HUES6 (cell line): ENCODE data around the gene HEYL.

Experiments
- H3K27ac ChIP-seq: 2 replicates; pipeline ENCODE4 v1.7.0; 2013; ENCODE audit warnings: low read depth, mild to moderate bottlenecking, low read length, inconsistent platforms
- H3K27me3 ChIP-seq: 2 replicates; pipeline ENCODE4 v1.6.1; 2013; ENCODE audit warnings: low read length; ENCODE audit not compliant: control insufficient read depth, insufficient read depth
- H3K36me3 ChIP-seq: 2 replicates; pipeline ENCODE4 v1.6.1; 2013; ENCODE audit warnings: low read length; ENCODE audit not compliant: control insufficient read depth, insufficient read depth
- H3K4me1 ChIP-seq: 2 replicates; pipeline ENCODE4 v1.6.1; 2013; ENCODE audit warnings: low read length; ENCODE audit not compliant: control insufficient read depth, insufficient read depth
- H3K4me3 ChIP-seq: 2 replicates; pipeline ENCODE4 v1.5.1; 2013; ENCODE audit warnings: low read depth, low read length
- H3K9ac ChIP-seq: one replicate; pipeline ENCODE4 v1.6.1; 2013; ENCODE audit warnings: mild to moderate bottlenecking, low read length
- H3K9me3 ChIP-seq: 2 replicates; pipeline ENCODE4 v1.6.1; 2013; ENCODE audit warnings: low read depth, low read length; ENCODE audit not compliant: control insufficient read depth, insufficient read depth

The HEYL gene

GRCh38 chr1:39638965-39639304, 508 bp downstream of the HEYL start:
- H3K36me3 ChIP-seq, result no peaks in the 10 kb centered on the region
- H3K4me1 ChIP-seq, result no peaks in the 10 kb centered on the region
- no peaks in the 10 kb centered on the region for H3K9me3 ChIP-seq
- H3K9ac ChIP-seq, result no peak overlapping the region
- H3K4me3 ChIP-seq, result peak overlapping the region; percentile 72
- H3K27ac ChIP-seq, result no peak overlapping the region
- peaks cover 93% of the 10 kb centered on the region for H3K27me3 ChIP-seq

DNA sequence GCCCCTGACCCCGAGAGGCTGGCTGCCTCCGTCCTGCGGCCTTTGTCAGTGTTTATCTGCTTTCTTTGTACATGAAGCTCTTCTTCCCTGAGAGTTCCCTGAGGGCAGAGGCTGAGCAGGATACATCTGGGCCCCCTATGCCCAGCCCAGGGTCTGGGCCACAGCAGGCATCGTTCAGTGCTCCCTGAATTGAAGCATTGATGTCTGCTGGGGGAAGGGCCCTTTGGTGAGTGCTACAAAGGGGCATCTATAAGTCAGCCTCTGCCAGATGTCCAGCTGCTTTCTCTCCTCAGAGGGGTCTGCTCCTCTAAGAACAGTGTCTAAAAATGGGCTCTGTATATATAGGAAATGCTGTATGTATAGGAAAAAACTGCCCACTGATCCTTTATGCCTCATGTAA, 2.1 kb downstream of the HEYL start:
- no peak overlapping the region for H3K9ac ChIP-seq
- H3K4me1 ChIP-seq, result peaks cover 6% of the 10 kb centered on the region
- H3K4me3 ChIP-seq, result no peak overlapping the region
- H3K36me3 ChIP-seq, result no peaks in the 10 kb centered on the region
- no peaks in the 10 kb centered on the region for H3K9me3 ChIP-seq
- peaks cover 92% of the 10 kb centered on the region for H3K27me3 ChIP-seq
- H3K27ac ChIP-seq, result no peak overlapping the region

- no peaks in the 10 kb centered on the region for H3K36me3 ChIP-seq
- no peak overlapping the region for H3K27ac ChIP-seq
- H3K4me1 ChIP-seq, result peaks cover 6% of the 10 kb centered on the region
- peaks cover 96% of the 10 kb centered on the region for H3K27me3 ChIP-seq
- no peak overlapping the region for H3K9ac ChIP-seq
- no peak overlapping the region for H3K4me3 ChIP-seq
- H3K9me3 ChIP-seq, result no peaks in the 10 kb centered on the region
Measured at GRCh38 chr1:39635871-39636210, 3.6 kb downstream of the HEYL start.

- Histone ChIP-seq H3K36me3 (no peaks in the 10 kb centered on the region), H3K27me3 (peaks cover 96% of the 10 kb centered on the region), H3K27ac (no peak overlapping the region)
Measured at GRCh38 chr1:39635205-39635870, 4.1 kb downstream of the HEYL start.

GRCh38 chr1:39633422-39633821, 6.0 kb downstream of the HEYL start:
- Histone ChIP-seq H3K27me3 (peaks cover 94% of the 10 kb centered on the region), H3K4me1 (peaks cover 6% of the 10 kb centered on the region), H3K9me3 (no peaks in the 10 kb centered on the region), H3K4me3 (peak overlapping the region; percentile 37), H3K36me3 (no peaks in the 10 kb centered on the region), H3K27ac (no peak overlapping the region), H3K9ac (no peak overlapping the region)

More at GRCh38 chr1:39635205-39635870, 4.1 kb downstream of the HEYL start:
- H3K9ac ChIP-seq, result no peak overlapping the region
- H3K9me3 ChIP-seq, result no peaks in the 10 kb centered on the region
- peaks cover 6% of the 10 kb centered on the region for H3K4me1 ChIP-seq
- no peak overlapping the region for H3K4me3 ChIP-seq

DNA sequence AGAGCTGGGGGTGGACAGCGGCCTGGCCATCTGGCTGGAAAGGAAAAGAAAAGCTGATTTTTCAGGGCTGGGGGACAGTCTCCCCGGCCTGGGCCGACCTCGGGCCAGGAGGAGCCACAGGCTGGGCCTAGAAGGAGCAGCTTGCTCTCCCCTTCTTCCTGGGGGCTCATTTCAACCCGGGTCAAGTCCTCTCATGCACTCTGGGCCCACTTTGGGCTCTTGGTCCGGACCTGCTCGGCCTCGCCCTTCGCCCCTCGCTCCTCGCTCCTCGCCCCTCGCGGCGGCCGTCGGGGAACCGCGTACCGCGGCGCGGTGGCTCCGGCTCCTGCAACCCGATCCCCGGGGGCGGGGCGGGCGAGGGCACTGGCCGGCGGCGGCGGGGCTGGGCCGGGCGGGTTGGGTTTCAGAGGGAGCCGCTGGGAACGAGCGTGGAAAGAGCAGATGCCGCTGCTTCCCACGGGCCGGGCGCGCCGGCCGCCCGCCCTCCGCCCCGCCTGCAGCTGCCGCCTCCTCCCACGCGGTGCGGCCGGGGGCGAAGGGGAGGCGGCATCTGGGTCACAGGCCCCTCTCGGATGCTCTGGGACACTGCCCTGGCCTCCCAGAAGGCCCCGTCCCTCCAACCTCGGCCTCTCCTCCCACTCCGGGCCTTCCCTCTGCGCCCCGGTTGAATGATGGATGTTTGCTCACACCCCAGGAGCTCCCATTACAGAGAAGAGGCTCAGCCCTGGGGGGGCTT, 6.6 kb downstream of the HEYL start:
- Histone ChIP-seq H3K27ac (no peak overlapping the region), H3K27me3 (peaks cover 90% of the 10 kb centered on the region), H3K4me1 (peaks cover 6% of the 10 kb centered on the region), H3K9ac (no peak overlapping the region), H3K36me3 (no peaks in the 10 kb centered on the region), H3K4me3 (peak overlapping the region; percentile 37), H3K9me3 (no peaks in the 10 kb centered on the region)

- Histone ChIP-seq H3K36me3 (no peaks in the 10 kb centered on the region), H3K27ac (no peak overlapping the region), H3K9ac (no peak overlapping the region), H3K27me3 (peaks cover 90% of the 10 kb centered on the region), H3K4me1 (peaks cover 6% of the 10 kb centered on the region), H3K9me3 (no peaks in the 10 kb centered on the region), H3K4me3 (peak overlapping the region; percentile 37; the same call in 1 of the 2 replicates)
Measured at GRCh38 chr1:39632323-39632681, 7.1 kb downstream of the HEYL start.

GRCh38 chr1:39631361-39632322, 7.8 kb downstream of the HEYL start:
- Histone ChIP-seq H3K27ac (no peak overlapping the region), H3K4me1 (peaks cover 6% of the 10 kb centered on the region), H3K9ac (no peak overlapping the region), H3K27me3 (peaks cover 90% of the 10 kb centered on the region), H3K9me3 (no peaks in the 10 kb centered on the region), H3K4me3 (no peak overlapping the region), H3K36me3 (no peaks in the 10 kb centered on the region)

GRCh38 chr1:39628807-39629350, 10.6 kb downstream of the HEYL start:
- Histone ChIP-seq H3K27ac (no peak overlapping the region), H3K4me3 (no peak overlapping the region), H3K36me3 (no peaks in the 10 kb centered on the region), H3K27me3 (peaks cover 91% of the 10 kb centered on the region), H3K9ac (no peak overlapping the region), H3K4me1 (peaks cover 6% of the 10 kb centered on the region), H3K9me3 (no peaks in the 10 kb centered on the region)

DNA sequence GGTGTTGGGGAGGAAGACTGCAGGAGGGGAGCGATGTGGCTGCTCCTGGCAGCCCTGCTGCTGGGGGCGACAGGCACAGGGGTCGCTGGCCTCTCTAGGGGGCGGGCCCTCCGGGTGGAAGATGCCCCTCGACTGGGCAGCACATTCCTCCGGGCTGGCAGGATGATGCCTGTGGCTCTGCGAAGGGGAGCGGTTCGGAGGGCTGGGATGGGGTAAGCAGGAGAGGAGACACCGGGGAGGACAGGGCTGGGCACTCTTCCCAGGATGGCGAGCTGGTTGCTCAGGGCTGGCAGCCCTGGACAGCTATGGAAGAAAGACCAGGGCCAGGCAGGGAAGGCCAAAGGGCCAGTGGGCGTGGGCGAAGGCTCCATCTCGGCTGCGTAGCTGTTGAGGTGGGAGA, 12.8 kb downstream of the HEYL start:
- H3K9ac ChIP-seq, result no peak overlapping the region
- H3K4me1 ChIP-seq, result no peaks in the 10 kb centered on the region; the same call in 1 of the 2 replicates
- H3K27ac ChIP-seq, result no peak overlapping the region
- H3K27me3 ChIP-seq, result peaks cover 87% of the 10 kb centered on the region
- H3K36me3 ChIP-seq, result no peaks in the 10 kb centered on the region
- H3K9me3 ChIP-seq, result no peaks in the 10 kb centered on the region
- H3K4me3 ChIP-seq, result no peak overlapping the region
